22Rv1 (cell line): ENCODE measurements around the gene GART.

Experiments
- H3K27ac ChIP-seq: fragments of 450-650 bp; 2 replicates; pipeline ENCODE4 v1.5.1; 2017
- CTCF ChIP-seq: fragments of 450-650 bp; IDR thresholded peaks from 2 replicates; pipeline ENCODE4 v1.5.1; 2017; ENCODE audit warnings: mild to moderate bottlenecking
- ZFX ChIP-seq: fragments of 450-650 bp; IDR thresholded peaks from 2 replicates; pipeline ENCODE4 v1.6.1; 2017; ENCODE audit warnings: antibody characterized with exemption, borderline replicate concordance

The GART gene

GRCh38 chr21:33552999-33553598 lies 11.2 kb upstream of the GART start:
- H3K27ac ChIP-seq = no peak overlapping the region
- no peak for TF ChIP-seq CTCF
- TF ChIP-seq ZFX = no peak

- no peak overlapping the region for H3K27ac ChIP-seq
- TF ChIP-seq ZFX = no peak
- TF ChIP-seq CTCF = no peak
Measured at GRCh38 chr21:33552093-33552998, 10.4 kb upstream of the GART start.

GRCh38 chr21:33551664-33552063 lies 9.7 kb upstream of the GART start:
- TF ChIP-seq CTCF = no peak
- TF ChIP-seq ZFX = no peak
- H3K27ac ChIP-seq = no peak overlapping the region

- H3K27ac ChIP-seq = no peak overlapping the region
- no peak for TF ChIP-seq CTCF
Measured at GRCh38 chr21:33550772-33551660, 9.1 kb upstream of the GART start.

- no peak overlapping the region for H3K27ac ChIP-seq
- TF ChIP-seq ZFX (no peak), CTCF (no peak)
Measured at GRCh38 chr21:33549848-33550771, 8.2 kb upstream of the GART start.

- H3K27ac ChIP-seq = no peak overlapping the region
- TF ChIP-seq CTCF (no peak), ZFX (no peak)
Measured at GRCh38 chr21:33546086-33546485, 4.2 kb upstream of the GART start.
